Trophoblast cell (in vitro differentiated cells and primary cell): Measurements from ENCODE around the gene COA6.

Experiments used
- DNase-seq, 2 donors: peaks; one replicate each; pipeline ENCODE4 v3.0.0-alpha.2; 2016
- H2AFZ ChIP-seq: 2 replicates; pipeline ENCODE4 v1.6.1; 2013; ENCODE audit warnings: low read length, moderate library complexity, mild to moderate bottlenecking; ENCODE audit not compliant: insufficient read depth, poor library complexity
- H2AK5ac ChIP-seq: 2 replicates; pipeline ENCODE4 v1.6.1; 2013; ENCODE audit warnings: mild to moderate bottlenecking, low read length
- H2BK120ac ChIP-seq: 2 replicates; pipeline ENCODE4 v1.6.1; 2013; ENCODE audit warnings: low read length, mild to moderate bottlenecking, moderate library complexity; ENCODE audit not compliant: insufficient read depth, poor library complexity
- H2BK12ac ChIP-seq: 2 replicates; pipeline ENCODE4 v1.6.1; 2013; ENCODE audit warnings: mild to moderate bottlenecking, low read length, moderate library complexity
- H2BK5ac ChIP-seq: 2 replicates; pipeline ENCODE4 v1.6.1; 2013; ENCODE audit warnings: low read length, low read depth, moderate library complexity, mild to moderate bottlenecking; ENCODE audit not compliant: poor library complexity
- H3K14ac ChIP-seq: 2 replicates; pipeline ENCODE4 v1.6.1; 2013; ENCODE audit warnings: mild to moderate bottlenecking, low read length
- H3K18ac ChIP-seq: 2 replicates; pipeline ENCODE4 v1.6.1; 2013; ENCODE audit warnings: mild to moderate bottlenecking, low read length
- H3K23ac ChIP-seq: 2 replicates; pipeline ENCODE4 v1.6.1; 2013; ENCODE audit warnings: low read length
- H3K27ac ChIP-seq: 2 replicates; pipeline ENCODE4 v1.5.1; 2013; ENCODE audit warnings: low read depth, mild to moderate bottlenecking, inconsistent platforms, low read length, moderate library complexity
- H3K27me3 ChIP-seq: 2 replicates; pipeline ENCODE4 v1.6.1; 2013; ENCODE audit warnings: inconsistent platforms, mild to moderate bottlenecking, low read length, moderate library complexity; ENCODE audit not compliant: insufficient read depth
- H3K36me3 ChIP-seq, 2 experiments: 1 replicate in 1 of 2; 2 replicates in 1 of 2; pipeline ENCODE4 v1.6.1; 2013; ENCODE audit warnings: low read length in 2 of 2, mild to moderate bottlenecking in 2 of 2, moderate library complexity in 1 of 2; ENCODE audit not compliant: insufficient read depth in 2 of 2, control insufficient read depth in 1 of 2
- H3K4ac ChIP-seq: 2 replicates; pipeline ENCODE4 v1.6.1; 2013; ENCODE audit warnings: low read depth, mild to moderate bottlenecking, low read length, moderate library complexity
- H3K4me1 ChIP-seq, 2 experiments: 1 replicate in 1 of 2; 2 replicates in 1 of 2; pipeline ENCODE4 v1.6.1; 2013; ENCODE audit warnings: low read length in 2 of 2, mild to moderate bottlenecking in 2 of 2, moderate library complexity in 1 of 2; ENCODE audit not compliant: insufficient read depth in 2 of 2, control insufficient read depth in 1 of 2
- H3K4me2 ChIP-seq: 2 replicates; pipeline ENCODE4 v1.6.1; 2013; ENCODE audit warnings: inconsistent platforms, mild to moderate bottlenecking, low read length, moderate library complexity
- H3K4me3 ChIP-seq: 2 replicates; pipeline ENCODE4 v1.5.1; 2013; ENCODE audit warnings: mild to moderate bottlenecking, low read depth, low read length, inconsistent platforms
- H3K79me1 ChIP-seq: one replicate; pipeline ENCODE4 v1.6.1; 2013; ENCODE audit warnings: low read length
- H3K79me2 ChIP-seq: 2 replicates; pipeline ENCODE4 v1.6.1; 2013; ENCODE audit warnings: low read length, mild to moderate bottlenecking; ENCODE audit not compliant: control insufficient read depth, insufficient read depth, poor library complexity
- H3K9ac ChIP-seq: 2 replicates; pipeline ENCODE4 v1.6.1; 2013; ENCODE audit warnings: mild to moderate bottlenecking, low read length
- H3K9me3 ChIP-seq: 2 replicates; pipeline ENCODE4 v1.6.1; 2013; ENCODE audit warnings: low read depth, mild to moderate bottlenecking, control low read depth, inconsistent platforms, low read length; ENCODE audit not compliant: insufficient read depth
- H4K12ac ChIP-seq: 2 replicates; pipeline ENCODE4 v1.6.1; 2013; ENCODE audit warnings: low read depth, mild to moderate bottlenecking, low read length, moderate library complexity
- H4K8ac ChIP-seq: 2 replicates; pipeline ENCODE4 v1.6.1; 2013; ENCODE audit warnings: low read depth, mild to moderate bottlenecking, low read length, moderate library complexity
- H4K91ac ChIP-seq: one replicate; pipeline ENCODE4 v1.6.1; 2013; ENCODE audit warnings: low read depth, mild to moderate bottlenecking, low read length, moderate library complexity
- WGBS: extraction: QIAGEN DNeasy Blood & Tissue Kit; methylation state at CpG from one replicate; pipeline ENCODE4 v1.1.7; 2013; ENCODE audit warnings: missing lambda C conversion rate; ENCODE audit not compliant: insufficient read length, insufficient coverage; ENCODE audit errors: extremely low coverage; 5-methylcytosine and 5-hydroxymethylcytosine counted together

The COA6 gene

DNA sequence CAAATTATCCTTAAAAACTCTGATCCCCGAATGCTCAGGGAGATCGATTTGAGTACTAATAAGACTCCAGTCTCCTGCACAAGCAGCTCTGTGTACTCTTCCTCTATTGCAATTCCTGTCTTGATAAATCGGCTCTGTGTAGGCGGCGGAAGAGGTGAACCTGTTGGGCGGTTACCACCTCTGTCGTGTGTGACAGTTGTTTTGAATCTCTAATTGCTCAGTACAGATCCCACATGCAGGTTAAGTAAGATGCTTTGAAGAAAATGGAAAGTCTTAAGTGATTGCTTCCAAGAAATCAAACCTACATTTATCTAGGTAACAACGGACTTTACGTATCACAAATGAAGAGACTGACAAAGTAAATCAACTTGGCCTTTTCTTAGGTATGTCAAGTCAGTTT, 35.5 kb downstream of the COA6 start:
- Histone ChIP-seq H3K14ac (no peak overlapping the region), H3K4ac (no peak overlapping the region), H3K79me2 (no peaks in the 10 kb centered on the region), H2BK5ac (no peak overlapping the region), H3K9me3 (no peaks in the 10 kb centered on the region), H2BK12ac (no peak overlapping the region), H2AFZ (no peak overlapping the region), H2AK5ac (no peak overlapping the region), H3K18ac (no peak overlapping the region), H3K9ac (no peak overlapping the region), H4K8ac (no peak overlapping the region), H3K79me1 (no peaks in the 10 kb centered on the region), H4K12ac (no peak overlapping the region), H3K4me2 (no peak overlapping the region), H4K91ac (no peak overlapping the region), H2BK120ac (no peak overlapping the region), H3K27ac (no peak overlapping the region), H3K23ac (no peak overlapping the region), H3K27me3 (no peaks in the 10 kb centered on the region), H3K4me3 (no peak overlapping the region), H3K36me3 (no peaks in the 10 kb centered on the region), H3K4me1 (no peaks in the 10 kb centered on the region)
- no peak for DNase-seq
- no CpG with 5 or more reads among the region's 9 CpGs for WGBS

DNA sequence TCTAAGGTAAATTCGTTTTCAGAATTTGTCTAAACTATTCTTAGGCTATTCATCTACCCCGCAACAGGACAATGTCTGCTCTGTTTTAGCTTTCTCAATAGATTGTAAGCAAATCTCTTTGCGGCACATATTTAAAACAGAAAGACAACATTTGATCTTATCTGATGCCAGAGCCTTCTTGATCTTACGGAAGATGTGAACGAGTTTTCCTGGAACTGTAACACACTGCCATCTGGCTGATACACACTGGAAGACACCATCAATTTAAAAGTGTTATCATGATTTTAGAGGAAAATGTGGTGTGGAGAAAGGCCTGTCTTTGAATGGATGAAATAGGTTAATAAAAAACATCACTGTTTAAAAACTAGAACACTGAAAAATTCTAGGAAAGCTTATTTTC, 36.1 kb downstream of the COA6 start:
- H3K36me3 ChIP-seq: no peaks in the 10 kb centered on the region
- no peak overlapping the region for H3K4me2 ChIP-seq
- H3K4me1 ChIP-seq: no peaks in the 10 kb centered on the region
- no peak overlapping the region for H2BK12ac ChIP-seq
- no peak overlapping the region for H3K23ac ChIP-seq
- no peak overlapping the region for H3K14ac ChIP-seq
- no peak overlapping the region for H2BK5ac ChIP-seq
- no peak overlapping the region for H3K4me3 ChIP-seq
- no peaks in the 10 kb centered on the region for H3K27me3 ChIP-seq
- H4K12ac ChIP-seq: no peak overlapping the region
- no peak overlapping the region for H2AFZ ChIP-seq
- H3K4ac ChIP-seq: no peak overlapping the region
- no CpG with 5 or more reads among the region's 5 CpGs for WGBS
- no peak overlapping the region for H4K8ac ChIP-seq
- peak in 1 of 2 donors; percentile 22 for DNase-seq
- no peak overlapping the region for H3K18ac ChIP-seq
- H4K91ac ChIP-seq: no peak overlapping the region
- H3K27ac ChIP-seq: no peak overlapping the region
- no peaks in the 10 kb centered on the region for H3K79me2 ChIP-seq
- H3K9ac ChIP-seq: no peak overlapping the region
- no peaks in the 10 kb centered on the region for H3K9me3 ChIP-seq
- no peaks in the 10 kb centered on the region for H3K79me1 ChIP-seq
- H2BK120ac ChIP-seq: no peak overlapping the region
- no peak overlapping the region for H2AK5ac ChIP-seq

DNA sequence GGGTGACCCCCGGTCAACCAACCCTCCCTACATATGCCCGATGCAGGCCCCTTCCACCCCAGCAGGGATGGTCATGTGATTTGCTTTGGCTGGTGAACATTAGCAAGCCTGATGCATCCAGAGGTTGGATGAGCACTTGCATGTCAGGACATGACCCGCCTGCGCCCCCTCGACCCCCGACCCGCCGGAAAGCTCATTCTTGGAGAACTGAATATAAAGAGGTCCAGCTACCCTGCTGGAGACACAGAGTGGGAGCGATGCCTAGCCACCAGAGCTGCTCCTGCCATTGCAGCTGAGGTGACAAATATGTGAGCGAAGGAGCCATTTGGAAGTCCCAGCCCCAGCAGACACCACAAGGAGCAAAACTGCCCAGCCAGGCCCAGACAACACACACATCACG, 39.6 kb downstream of the COA6 start:
- Histone ChIP-seq H3K27ac (no peak overlapping the region), H3K79me2 (no peaks in the 10 kb centered on the region), H2BK12ac (no peak overlapping the region), H2BK5ac (no peak overlapping the region), H3K27me3 (no peaks in the 10 kb centered on the region), H3K14ac (no peak overlapping the region), H3K36me3 (no peaks in the 10 kb centered on the region), H3K4me2 (no peak overlapping the region), H3K4me1 (no peaks in the 10 kb centered on the region), H2AK5ac (no peak overlapping the region), H3K23ac (no peak overlapping the region), H3K18ac (no peak overlapping the region), H3K9ac (no peak overlapping the region), H3K4me3 (no peak overlapping the region), H2AFZ (no peak overlapping the region), H3K9me3 (no peaks in the 10 kb centered on the region), H2BK120ac (no peak overlapping the region), H3K4ac (no peak overlapping the region), H3K79me1 (no peaks in the 10 kb centered on the region), H4K8ac (no peak overlapping the region), H4K91ac (no peak overlapping the region), H4K12ac (no peak overlapping the region)
- no peak for DNase-seq
- WGBS: no CpG with 5 or more reads among the region's 11 CpGs

DNA sequence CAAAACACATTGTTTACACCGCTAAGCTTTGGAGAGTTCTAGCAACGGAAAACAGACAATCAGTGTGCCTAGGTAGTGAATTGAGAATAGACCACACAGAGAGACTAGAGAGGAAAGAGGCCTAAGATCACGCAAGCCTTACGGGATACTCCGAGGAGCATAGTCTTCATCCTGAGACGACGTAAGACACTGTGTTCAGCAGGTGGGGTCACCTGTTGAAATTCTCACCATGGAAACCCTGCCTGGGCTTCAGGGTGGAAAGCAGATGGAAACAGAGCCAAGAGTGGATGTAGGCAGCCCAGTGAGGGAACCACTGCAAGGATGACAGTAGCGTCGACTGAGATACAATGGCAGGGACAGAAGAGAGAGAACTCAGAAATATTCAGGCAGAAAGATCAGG, 40.2 kb downstream of the COA6 start:
- Histone ChIP-seq H3K27me3 (no peaks in the 10 kb centered on the region), H3K27ac (no peak overlapping the region), H4K8ac (no peak overlapping the region), H3K4me3 (no peak overlapping the region), H3K79me2 (no peaks in the 10 kb centered on the region), H4K12ac (no peak overlapping the region), H3K9ac (no peak overlapping the region), H3K4me1 (no peaks in the 10 kb centered on the region), H3K4ac (no peak overlapping the region), H3K14ac (no peak overlapping the region), H2AK5ac (no peak overlapping the region), H3K9me3 (no peaks in the 10 kb centered on the region), H3K4me2 (no peak overlapping the region), H2BK5ac (no peak overlapping the region), H3K79me1 (no peaks in the 10 kb centered on the region), H3K18ac (no peak overlapping the region), H2AFZ (no peak overlapping the region), H3K23ac (no peak overlapping the region), H4K91ac (no peak overlapping the region), H2BK12ac (no peak overlapping the region), H2BK120ac (no peak overlapping the region), H3K36me3 (no peaks in the 10 kb centered on the region)
- WGBS: no CpG with 5 or more reads among the region's 9 CpGs
- no peak for DNase-seq
